HL-60 (cell line): ENCODE results near the gene KCTD8.

Experiments
- POLR2AphosphoS5 ChIP-seq: IDR thresholded peaks from 2 replicates; pipeline ENCODE4 v1.6.1; 2012; ENCODE audit warnings: low read depth
- TF ChIP-seq, protein P1 (sequence below): IDR thresholded peaks from one replicate; pipeline ENCODE4 v1.5.1; 2011; ENCODE audit warnings: low read length, control low read depth, inconsistent platforms; ENCODE audit not compliant: insufficient read depth
- TF ChIP-seq, protein P2 (sequence below): IDR thresholded peaks from 2 replicates; pipeline ENCODE4 v1.6.1; 2012; ENCODE audit warnings: low read depth; ENCODE audit not compliant: insufficient replicate concordance

DNA sequence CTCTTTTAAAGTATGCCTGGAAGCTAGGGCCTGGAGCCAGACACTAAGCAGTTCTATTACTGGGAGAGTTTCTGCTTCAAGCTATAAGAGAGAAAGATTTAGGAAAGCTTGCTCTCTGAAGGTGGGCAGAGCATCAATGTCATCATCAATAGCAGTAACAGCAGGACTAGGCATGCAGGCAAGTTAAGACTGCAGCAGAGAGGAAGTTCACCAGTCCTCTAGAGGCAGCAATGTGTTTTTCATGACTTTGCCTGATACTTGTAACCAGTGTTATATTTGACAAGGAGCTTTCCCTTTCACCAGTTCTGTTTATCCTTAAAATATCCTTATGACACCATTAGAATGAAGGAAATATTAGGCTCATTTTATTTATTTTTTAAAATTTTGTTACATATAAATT, 237.9 kb downstream of the KCTD8 start:
- TF ChIP-seq, protein P1, sequence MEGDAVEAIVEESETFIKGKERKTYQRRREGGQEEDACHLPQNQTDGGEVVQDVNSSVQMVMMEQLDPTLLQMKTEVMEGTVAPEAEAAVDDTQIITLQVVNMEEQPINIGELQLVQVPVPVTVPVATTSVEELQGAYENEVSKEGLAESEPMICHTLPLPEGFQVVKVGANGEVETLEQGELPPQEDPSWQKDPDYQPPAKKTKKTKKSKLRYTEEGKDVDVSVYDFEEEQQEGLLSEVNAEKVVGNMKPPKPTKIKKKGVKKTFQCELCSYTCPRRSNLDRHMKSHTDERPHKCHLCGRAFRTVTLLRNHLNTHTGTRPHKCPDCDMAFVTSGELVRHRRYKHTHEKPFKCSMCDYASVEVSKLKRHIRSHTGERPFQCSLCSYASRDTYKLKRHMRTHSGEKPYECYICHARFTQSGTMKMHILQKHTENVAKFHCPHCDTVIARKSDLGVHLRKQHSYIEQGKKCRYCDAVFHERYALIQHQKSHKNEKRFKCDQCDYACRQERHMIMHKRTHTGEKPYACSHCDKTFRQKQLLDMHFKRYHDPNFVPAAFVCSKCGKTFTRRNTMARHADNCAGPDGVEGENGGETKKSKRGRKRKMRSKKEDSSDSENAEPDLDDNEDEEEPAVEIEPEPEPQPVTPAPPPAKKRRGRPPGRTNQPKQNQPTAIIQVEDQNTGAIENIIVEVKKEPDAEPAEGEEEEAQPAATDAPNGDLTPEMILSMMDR, result no peak
- TF ChIP-seq, protein P2, sequence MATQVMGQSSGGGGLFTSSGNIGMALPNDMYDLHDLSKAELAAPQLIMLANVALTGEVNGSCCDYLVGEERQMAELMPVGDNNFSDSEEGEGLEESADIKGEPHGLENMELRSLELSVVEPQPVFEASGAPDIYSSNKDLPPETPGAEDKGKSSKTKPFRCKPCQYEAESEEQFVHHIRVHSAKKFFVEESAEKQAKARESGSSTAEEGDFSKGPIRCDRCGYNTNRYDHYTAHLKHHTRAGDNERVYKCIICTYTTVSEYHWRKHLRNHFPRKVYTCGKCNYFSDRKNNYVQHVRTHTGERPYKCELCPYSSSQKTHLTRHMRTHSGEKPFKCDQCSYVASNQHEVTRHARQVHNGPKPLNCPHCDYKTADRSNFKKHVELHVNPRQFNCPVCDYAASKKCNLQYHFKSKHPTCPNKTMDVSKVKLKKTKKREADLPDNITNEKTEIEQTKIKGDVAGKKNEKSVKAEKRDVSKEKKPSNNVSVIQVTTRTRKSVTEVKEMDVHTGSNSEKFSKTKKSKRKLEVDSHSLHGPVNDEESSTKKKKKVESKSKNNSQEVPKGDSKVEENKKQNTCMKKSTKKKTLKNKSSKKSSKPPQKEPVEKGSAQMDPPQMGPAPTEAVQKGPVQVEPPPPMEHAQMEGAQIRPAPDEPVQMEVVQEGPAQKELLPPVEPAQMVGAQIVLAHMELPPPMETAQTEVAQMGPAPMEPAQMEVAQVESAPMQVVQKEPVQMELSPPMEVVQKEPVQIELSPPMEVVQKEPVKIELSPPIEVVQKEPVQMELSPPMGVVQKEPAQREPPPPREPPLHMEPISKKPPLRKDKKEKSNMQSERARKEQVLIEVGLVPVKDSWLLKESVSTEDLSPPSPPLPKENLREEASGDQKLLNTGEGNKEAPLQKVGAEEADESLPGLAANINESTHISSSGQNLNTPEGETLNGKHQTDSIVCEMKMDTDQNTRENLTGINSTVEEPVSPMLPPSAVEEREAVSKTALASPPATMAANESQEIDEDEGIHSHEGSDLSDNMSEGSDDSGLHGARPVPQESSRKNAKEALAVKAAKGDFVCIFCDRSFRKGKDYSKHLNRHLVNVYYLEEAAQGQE, result no peak
- no peak for TF ChIP-seq POLR2AphosphoS5
